IPS DF 4.7 (cell line): ENCODE data around the gene NEU1.
"Not testable (repeated sequence)": the region's sequence is repeated elsewhere in the genome, so short reads cannot be mapped to it uniquely, and the experiment has no call there.

Experiments
- DNase-seq: peaks from one replicate; pipeline ENCODE4 v3.0.0-alpha.2; 2013; ENCODE audit warnings: low spot score; ENCODE audit errors: extremely low read depth

NEU1 gene

DNA sequence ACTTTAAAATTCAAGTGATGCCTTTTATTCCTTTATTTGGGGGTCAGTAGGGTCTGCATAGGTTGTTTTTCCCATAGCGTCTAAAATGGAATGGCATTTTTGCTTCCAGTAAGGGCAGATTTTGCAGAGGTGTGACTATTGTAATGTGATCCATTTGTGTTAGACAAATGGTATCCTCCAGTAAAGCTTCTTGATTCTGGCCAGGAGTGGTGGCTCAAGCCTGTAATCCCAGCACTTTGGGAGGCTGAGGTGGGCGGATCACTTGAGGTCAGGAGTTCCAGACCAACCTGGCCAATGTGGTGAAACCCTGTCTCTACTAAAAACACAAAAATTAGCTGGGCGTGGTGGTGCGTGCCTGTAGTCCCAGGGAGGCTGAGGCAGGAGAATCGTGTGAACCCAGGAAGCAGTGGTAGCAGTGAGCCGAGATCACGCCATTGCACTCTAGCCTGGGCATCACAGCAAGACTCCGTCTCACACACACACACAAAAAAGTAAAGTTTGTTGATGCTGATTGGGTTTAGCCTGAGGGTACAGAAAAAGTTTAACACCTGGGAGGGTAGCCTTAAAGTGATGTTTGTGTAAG is 44.6 kb downstream of the NEU1 start:
- DNase-seq = not testable (repeated sequence)

DNA sequence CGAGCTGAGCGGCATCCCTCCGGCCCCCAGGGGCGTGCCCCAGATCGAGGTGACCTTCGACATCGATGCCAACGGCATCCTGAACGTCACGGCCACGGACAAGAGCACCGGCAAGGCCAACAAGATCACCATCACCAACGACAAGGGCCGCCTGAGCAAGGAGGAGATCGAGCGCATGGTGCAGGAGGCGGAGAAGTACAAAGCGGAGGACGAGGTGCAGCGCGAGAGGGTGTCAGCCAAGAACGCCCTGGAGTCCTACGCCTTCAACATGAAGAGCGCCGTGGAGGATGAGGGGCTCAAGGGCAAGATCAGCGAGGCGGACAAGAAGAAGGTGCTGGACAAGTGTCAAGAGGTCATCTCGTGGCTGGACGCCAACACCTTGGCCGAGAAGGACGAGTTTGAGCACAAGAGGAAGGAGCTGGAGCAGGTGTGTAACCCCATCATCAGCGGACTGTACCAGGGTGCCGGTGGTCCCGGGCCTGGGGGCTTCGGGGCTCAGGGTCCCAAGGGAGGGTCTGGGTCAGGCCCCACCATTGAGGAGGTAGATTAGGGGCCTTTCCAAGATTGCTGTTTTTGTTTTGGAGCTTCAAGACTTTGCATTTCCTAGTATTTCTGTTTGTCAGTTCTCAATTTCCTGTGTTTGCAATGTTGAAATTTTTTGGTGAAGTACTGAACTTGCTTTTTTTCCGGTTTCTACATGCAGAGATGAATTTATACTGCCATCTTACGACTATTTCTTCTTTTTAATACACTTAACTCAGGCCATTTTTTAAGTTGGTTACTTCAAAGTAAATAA is 45.3 kb downstream of the NEU1 start:
- not testable (repeated sequence) for DNase-seq

DNA sequence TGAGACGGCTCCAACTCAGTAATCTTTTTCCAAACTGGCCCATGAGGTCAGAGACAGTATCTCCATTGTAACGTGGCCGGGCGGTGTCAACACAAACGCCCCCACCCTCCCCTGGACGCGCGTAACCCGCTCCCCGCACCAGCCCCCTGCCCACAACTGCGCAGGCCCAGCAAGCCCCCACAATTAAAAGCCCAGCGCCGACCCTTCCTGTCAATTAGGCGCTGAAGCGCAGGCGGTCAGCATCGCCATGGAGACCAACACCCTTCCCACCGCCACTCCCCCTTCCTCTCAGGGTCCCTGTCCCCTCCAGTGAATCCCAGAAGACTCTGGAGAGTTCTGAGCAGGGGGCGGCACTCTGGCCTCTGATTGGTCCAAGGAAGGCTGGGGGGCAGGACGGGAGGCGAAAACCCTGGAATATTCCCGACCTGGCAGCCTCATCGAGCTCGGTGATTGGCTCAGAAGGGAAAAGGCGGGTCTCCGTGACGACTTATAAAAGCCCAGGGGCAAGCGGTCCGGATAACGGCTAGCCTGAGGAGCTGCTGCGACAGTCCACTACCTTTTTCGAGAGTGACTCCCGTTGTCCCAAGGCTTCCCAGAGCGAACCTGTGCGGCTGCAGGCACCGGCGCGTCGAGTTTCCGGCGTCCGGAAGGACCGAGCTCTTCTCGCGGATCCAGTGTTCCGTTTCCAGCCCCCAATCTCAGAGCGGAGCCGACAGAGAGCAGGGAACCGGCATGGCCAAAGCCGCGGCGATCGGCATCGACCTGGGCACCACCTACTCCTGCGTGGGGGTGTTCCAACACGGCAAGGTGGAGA is 47.4 kb downstream of the NEU1 start, which contains the start of the genes HSPA1A and HSPA1L:
Gene HSPA1A, plus strand, starts transcription at position 519 of the 814 bp plus-strand sequence. Its CDS starts 214 bp downstream, at position 733.
Gene HSPA1L, minus strand, starts transcription at position 259 of the 814 bp plus-strand sequence. CDS start 3,311 bp downstream, outside the sequence.
- DNase-seq = peak; percentile 87

DNA sequence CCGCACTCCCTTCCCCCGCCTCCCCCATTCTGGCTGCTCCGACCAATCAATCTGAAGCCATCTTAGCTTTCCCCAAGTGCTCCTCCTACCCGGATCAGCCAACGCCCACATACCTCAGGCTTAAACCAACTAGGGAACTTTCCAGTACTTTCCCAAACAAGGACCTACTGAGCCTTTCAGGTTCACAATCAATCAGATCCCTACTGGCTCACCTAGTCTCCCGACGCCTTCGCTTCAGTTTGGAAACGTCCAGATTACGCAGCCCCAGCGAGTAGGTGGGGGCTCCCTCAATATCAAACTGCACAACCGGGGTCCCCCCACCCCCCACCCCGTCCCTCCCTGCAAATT is 48.0 kb downstream of the NEU1 start:
- peak; percentile 93 for DNase-seq

DNA sequence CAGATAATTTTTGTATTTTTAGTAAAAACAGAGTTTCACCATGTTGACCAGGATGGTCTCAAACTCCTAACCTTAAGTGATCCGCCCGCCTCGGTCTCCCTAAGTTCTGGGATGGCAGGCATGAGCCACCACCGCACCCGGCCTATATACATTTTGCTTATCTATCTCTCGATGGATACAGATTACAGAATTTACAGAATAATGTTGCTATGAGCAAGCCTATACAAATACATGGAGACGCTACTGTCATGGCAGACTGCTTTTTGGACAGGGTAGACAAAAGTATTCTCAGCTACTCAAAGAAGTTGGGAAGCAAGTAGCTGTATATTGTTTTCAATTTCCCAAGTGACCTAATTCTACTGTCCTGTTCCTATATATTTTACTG is 49.2 kb downstream of the NEU1 start:
- no peak for DNase-seq

DNA sequence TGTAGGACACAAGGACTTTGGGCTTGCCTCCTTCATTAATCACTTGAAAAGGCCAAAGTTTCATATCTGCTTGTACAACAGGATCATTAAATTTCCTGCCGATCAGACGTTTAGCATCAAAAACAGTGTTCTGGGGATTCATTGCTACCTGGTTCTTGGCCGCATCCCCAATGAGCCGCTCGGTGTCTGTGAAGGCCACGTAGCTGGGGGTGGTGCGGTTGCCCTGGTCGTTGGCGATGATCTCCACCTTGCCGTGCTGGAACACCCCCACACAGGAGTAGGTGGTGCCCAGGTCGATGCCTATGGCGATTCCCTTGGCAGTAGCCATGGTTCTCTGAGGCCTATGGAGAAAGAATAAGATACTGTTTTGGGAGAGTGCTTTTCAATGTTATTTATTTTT is 51.0 kb downstream of the NEU1 start:
- no peak for DNase-seq

DNA sequence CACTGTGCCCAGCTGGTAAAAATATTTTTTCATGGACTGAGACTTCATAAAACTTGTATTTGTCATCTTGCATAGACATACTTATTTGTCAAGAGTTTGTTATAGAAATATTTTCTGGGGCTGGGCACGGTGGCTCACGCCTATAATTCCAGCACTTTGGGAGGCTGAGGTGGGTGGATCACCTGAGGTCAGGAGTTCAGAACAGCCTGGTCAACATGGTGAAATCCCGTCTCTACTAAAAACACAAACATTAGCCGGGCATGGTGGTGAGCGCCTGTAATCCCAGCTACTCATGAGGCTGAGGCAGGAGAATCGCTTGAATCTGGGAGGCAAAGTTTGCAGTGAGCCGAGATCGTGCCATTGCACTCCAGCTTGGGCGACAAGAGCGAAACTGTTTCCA is 54.0 kb downstream of the NEU1 start:
- DNase-seq = not testable (repeated sequence)
